ENCODE measurements around the gene FAM78A.

DNA sequence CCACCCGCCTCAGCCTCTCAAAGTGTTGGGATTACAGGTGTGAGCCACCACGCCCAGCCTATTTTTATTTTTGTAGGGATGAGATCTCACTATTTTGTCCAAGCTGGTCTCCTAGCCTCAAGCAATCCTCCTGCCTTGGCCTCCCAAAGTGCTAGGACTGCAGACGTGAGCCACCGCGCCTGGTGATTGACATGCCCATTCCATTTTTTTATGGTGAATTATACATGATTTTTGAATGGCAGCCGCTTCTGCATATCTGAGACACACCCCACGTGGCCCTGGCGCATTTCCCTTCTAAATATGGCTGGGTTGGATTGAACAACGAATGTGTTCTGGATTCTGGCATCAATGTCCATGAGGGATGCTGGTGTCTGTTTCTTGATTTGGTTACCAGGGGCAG is 35.9 kb upstream of the FAM78A start:
- TF ChIP-seq, protein P1, sequence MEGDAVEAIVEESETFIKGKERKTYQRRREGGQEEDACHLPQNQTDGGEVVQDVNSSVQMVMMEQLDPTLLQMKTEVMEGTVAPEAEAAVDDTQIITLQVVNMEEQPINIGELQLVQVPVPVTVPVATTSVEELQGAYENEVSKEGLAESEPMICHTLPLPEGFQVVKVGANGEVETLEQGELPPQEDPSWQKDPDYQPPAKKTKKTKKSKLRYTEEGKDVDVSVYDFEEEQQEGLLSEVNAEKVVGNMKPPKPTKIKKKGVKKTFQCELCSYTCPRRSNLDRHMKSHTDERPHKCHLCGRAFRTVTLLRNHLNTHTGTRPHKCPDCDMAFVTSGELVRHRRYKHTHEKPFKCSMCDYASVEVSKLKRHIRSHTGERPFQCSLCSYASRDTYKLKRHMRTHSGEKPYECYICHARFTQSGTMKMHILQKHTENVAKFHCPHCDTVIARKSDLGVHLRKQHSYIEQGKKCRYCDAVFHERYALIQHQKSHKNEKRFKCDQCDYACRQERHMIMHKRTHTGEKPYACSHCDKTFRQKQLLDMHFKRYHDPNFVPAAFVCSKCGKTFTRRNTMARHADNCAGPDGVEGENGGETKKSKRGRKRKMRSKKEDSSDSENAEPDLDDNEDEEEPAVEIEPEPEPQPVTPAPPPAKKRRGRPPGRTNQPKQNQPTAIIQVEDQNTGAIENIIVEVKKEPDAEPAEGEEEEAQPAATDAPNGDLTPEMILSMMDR (conservative IDR thresholded peaks at IDR 0.05; ENCODE audit: low read length), result no peak
- TF ChIP-seq EZH2phosphoT487 (IDR thresholded peaks at IDR 0.05; ENCODE audit: borderline replicate concordance), result no peak
